ENCODE measurements around the gene PRCC.

PRCC gene

DNA sequence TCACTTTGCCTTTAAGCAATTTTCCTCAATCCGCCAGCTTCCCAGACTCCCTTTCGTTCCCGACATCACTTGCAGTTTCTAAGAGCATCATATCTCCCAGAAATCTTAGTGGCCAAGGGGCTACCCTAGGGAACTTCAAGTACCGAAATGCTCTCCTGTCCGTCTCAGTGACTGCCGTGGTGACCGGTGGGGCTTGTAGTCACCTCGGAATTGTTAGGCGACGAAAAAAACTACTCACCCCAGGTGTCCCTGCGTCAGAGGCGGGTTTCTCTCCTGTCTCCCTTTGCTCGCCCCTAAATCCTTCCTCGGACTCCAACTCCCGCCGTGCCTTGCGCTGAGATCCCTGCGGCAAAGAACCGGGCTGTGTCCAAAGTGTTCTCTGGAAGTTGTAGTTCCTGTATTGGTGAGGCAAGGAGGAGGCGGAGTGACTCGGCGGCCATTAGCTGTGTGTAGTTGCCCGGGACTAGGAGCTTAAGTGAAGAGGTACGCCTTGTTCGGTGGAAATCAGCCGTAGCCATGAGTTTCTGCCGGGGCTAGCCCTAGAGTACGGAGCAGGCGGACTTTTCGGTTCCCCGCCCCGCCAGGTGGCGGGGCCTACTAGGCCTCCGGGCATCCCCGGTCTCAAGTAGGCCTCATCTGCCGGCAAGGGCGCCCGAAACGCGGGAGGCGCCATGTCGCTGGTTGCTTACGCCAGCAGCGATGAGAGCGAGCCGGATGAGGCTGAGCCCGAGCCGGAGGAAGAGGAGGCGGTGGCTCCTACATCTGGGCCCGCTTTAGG is at the start of gene PRCC:
PRCC (plus strand) TSS at position 435 of the 778 bp plus-strand sequence; CDS start at position 672, 237 bp downstream.
- peak; percentile 99 for DNase-seq (ENCODE audit: low read depth, low spot score)

- no peak for DNase-seq (ENCODE audit: low read depth, low spot score)
Measured at GRCh38 chr1:156721131-156721530, 46.2 kb upstream of the PRCC start.

DNA sequence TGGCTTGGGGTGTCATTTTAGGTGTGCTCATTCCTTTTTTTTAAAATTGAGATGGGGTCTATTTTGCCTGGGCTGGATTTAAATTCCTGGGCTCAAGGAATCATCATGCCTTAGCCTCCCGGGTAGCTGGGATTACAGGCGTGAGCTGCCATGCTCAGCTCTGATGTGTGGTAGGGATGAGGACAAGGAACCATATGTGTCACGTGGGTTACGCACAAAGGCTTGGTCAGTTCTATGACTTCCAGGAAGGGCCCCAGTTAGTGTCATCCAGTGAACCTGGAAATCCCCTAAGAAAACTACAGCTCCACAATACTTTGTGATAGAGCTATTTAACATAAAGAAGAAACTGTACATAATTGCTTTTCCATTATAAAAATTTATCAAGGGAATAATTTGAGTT is 45.8 kb upstream of the PRCC start:
- DNase-seq (ENCODE audit: low read depth, low spot score): no peak

DNA sequence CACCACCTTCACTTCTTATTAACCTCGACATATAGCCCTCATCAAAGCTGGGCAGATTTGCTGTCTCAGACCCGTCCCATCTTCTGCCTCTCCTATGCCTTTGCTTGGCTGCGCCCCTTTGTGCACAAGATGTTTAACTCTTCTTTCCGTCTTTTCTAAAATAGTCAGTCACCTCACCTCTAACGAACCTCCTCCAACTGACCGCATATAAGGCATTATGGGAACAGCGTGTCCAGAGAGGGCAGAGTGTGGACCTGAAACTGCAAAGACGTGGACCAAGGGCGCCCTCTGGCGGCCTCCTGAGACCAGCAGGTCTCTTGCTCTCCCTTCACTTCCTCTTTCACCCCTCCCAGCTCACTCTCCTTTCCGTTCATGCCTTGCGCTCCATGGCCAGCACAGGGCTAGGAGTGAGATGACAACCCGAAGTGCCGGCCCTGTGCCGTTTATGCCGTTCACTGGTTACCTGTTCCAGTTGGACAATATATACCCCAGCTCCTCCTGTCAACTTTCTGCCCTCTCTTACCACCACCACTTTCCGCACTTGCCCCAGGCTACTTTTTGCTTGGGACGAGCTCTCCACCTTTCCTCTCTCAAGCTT is 41.6 kb upstream of the PRCC start:
- no peak for DNase-seq (ENCODE audit: low read depth, low spot score)

- DNase-seq (ENCODE audit: low read depth, low spot score): no peak
Measured at GRCh38 chr1:156726549-156727226, 40.6 kb upstream of the PRCC start.

DNA sequence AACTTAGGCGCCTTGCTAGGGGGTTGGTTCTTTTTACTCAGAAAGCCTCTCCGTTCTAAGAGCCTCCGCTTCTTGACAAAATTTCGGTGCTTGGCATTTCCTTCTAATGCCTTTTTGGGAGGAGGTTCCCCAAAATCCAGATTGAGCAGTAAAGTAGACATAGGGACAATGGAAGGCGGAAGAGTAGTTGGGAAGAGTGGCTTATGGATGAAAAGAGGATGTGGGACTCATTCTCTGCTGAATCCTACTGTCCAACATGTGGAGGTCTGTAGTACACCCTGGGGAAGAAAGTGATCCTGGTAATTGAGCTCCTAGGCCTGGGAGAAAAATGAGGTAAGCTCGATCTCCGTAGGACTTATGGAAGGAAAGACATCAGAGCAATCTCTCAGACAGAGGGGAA is 39.8 kb upstream of the PRCC start:
- no peak for DNase-seq (ENCODE audit: low read depth, low spot score)

DNA sequence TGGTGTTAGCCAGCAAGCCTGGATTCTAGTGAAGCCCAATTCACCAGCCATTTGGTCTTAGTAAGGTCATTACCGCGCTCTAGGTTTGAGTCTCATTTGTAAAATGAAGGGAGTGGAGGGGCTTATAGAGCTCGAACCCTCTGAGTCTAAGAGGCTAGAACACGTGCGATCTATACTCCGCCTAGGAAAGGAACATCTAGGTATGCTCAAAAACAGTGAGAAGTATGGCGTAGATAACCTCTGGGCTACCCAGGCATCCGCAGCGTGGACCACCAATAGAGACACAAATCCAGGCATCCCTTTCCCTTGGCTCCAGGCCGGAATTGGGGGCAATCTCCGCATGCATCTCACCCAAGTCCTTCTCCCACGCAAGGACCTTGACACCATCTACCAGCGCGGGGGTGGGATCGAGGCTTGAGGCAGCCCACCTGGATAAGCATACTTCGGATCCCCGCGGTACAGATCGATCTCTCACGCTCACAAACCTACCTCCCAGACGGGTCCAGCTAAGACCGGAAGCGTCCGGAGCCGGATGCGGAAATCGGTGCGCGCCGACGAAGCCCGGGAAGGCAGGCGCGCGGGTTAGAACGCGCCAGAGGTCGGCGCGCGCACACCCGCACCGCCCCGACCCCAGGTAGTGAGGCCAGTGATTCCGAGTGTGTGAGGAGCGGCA is 39.3 kb upstream of the PRCC start, which contains the start of gene METTL25B:
METTL25B (plus strand) TSS at position 544 of the 673 bp plus-strand sequence. CDS start 636 bp downstream, outside the sequence.
- DNase-seq (ENCODE audit: low read depth, low spot score): no peak

DNA sequence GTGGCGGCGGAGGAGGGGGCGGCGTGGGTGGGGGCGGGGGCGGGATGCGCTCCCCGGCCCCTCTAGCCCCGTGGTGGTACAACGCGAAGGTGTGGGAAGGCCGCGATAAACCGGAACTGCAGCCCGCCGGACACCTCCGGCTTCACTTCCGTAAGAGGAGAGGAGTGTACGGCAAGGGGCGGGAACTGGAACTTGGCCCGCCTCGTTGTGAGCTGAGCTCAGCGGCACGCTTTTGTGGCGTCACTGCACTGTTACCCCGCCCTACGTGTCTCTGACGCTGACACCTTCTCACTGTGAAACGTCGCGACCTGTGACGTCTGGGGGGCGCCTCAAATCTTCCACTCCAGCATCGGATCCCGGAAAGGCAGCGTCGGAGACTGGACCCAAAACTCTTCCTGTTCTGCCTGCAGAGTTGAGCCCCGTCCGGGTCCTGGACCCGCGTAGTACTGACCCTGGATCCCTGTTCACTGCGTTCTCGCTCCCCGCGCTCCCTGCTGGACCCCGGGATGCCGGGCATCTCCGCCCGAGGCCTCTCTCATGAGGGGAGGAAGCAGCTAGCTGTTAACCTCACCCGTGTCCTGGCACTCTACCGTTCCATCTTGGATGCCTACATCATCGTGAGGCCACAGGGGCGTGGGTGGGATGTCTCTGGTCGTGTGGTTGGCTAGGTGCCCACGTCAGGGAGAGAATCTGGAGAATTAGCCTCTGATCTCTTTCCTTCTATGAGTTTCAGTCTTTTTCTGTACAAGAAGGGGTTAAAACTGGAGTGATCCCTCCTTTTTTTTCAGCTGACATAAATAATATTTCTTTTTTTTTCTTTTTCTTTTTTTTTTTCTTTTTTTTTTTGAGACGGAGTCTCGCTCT is 38.5 kb upstream of the PRCC start, which contains the start of gene ISG20L2:
ISG20L2 (minus strand) TSS at position 168 of the 864 bp plus-strand sequence. CDS start 1,114 bp downstream, outside the sequence.
- peak; percentile 93 for DNase-seq (ENCODE audit: low read depth, low spot score)

DNA sequence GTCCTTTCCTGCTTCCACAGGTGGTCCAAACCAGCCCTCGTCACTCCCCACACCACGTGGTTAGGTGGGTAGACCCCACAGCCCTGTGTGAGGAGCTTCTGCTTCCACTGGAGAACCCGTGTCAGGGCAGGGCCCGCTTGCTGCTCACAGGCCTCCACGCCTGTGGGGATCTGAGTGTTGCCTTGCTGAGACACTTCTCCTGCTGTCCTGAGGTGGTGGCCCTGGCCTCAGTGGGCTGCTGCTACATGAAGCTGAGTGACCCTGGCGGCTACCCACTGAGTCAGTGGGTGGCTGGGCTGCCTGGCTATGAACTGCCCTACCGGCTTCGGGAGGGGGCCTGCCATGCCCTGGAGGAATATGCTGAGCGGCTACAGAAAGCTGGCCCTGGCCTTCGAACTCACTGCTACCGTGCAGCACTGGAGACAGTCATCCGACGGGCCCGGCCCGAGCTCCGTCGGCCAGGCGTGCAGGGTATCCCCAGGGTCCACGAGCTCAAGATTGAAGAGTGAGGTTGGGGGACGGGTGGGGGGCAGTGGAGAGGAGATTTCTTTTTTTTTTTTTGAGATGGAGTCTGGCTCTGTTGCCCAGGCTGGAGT is 33.2 kb upstream of the PRCC start:
- DNase-seq (ENCODE audit: low read depth, low spot score): no peak

DNA sequence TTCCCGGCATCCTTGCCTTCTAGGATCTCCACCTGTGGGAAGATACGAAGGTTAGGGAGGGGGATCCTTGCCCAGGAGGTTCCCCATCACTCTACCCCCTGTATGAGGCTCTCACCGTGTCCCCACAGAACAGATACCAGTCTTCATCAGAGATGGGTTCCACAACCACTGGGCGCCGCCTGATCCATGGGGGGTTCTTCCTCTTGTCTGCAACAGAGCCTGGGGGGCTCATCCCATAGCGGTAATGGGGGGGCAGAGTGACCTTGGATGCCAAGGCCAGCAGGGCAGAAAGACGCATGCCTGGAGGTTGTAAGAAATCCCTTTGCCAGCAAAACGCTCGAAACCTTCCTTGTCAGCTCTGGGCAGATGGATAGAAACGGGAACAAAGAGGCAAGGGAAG is 28.9 kb upstream of the PRCC start:
- DNase-seq (ENCODE audit: low read depth, low spot score): no peak

DNA sequence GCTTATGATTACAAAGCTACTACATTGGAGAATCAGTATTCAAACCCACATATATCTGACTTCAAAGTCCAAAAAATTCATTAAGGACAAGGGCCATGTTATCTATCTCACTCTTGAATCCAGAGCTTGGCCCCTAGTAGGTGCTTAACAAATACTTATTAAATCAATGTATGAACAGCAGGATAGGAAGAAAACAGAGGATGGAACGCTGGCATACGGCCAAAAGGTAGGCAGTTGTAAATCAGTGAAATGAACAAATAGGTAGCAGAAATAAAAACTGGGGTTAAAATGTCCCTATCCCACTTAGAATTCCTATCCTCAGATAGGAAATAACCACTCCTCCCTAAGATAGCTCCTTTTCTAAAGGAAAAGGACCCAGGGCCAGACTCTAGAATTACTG is 28.4 kb upstream of the PRCC start:
- no peak for DNase-seq (ENCODE audit: low read depth, low spot score)

DNA sequence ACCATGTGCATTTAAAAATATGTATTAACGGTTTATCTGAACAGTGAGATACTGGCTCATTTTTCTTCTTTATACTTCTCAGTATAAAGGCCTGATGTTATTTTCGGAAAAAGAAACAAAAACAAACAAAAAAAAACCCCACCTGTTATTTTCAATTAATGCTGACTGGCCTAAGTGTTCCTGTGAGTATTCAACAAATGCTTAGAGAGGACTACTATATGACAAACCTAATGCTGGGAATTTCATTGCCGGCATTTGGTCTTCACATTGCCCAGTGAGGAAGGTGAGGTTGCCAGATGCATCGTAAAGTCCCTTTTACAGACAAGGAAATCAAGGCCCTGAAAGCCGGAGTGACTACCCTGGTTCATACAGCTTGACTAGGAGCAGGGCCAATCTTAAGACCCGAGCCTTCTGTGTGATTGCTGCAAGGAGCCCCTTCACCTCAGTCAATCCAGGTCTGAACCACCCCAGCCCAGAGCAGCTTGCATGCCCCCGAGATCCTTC is 27.0 kb upstream of the PRCC start:
- DNase-seq (ENCODE audit: low read depth, low spot score): no peak

DNA sequence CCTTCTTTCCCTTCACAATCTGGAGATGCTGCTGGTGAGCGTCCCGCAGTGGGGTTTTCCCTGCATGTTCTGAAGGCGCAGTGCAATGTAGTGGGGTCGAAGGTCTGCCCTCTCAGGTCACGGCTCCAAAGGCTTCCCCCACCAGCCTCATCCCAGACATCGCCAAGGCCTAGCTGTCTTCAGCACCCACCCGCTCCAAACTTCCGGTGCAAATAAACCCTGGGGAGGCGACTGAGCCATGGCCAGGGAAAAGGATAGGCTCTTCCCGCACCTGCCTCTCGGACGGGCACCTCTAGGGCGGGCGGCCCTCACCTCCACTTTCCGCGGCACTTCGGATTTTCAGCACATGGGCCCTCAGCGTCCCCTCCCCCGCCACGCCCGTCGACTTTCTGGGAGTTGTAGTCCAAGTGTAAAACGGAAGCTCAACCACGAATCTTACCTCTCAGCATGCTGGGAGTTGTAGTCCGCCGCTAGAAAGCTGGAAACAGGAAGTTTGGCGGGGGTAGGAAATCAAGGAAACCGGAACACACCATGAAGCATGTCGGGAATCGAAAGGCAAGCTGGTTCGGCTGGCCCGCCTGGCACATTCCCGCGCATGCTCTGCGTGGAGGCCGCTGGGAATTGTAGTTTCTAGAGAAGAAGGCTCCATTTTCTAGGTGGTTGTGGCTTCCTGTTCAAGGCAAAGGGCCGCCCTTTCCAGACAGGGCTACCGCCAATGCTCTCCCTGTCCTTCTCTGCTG is 26.4 kb upstream of the PRCC start, which contains the start of gene MRPL24:
MRPL24 (minus strand) TSS at position 348 of the 740 bp plus-strand sequence. CDS start 2,384 bp downstream, outside the sequence.
- peak; percentile 97 for DNase-seq (ENCODE audit: low read depth, low spot score)

DNA sequence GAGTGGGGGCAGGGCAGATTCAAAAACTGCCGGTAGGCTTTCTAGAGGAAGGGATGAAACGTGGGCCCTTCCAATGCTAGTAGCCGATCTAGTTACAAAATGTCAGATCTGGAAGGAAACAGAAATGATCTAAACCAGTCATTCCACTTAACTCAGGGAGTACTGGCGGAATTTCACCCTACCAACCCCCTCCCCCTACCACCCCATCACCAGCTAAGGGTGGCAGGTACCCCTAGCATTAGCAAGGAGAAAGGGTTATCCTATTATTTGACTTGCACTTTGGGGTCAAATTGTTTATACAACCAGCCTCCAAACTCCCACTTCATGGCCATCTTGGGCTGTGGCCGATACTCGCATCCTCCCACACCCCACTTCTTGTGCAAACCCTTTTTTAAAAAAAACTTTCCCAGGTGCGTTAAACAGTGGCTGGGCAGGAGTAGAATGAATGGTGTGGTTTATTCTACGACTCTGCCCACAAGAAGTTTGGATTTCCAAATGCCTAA is 25.8 kb upstream of the PRCC start:
- no peak for DNase-seq (ENCODE audit: low read depth, low spot score)

GRCh38 chr1:156742017-156742416 is 25.3 kb upstream of the PRCC start:
- DNase-seq (ENCODE audit: low read depth, low spot score): no peak

DNA sequence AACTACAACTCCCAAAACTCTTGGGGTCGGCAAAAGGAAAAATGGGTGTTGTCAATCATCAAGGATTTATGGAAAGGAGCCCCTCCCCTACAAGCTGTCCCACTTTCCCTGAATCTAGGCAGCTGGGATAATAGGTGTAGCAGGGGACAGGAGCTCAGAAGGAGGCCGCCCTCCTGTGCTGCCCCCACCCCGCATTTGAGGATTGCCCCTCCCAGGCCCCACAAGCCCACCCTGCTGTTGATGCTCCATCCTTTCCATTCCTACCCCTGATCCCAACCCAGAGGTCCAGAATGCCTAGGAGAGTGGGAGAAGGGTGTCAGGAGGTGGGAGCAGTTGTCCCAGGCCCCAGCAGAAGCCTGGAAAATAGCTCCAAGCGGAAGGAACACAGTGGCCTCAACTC is 24.5 kb upstream of the PRCC start:
- DNase-seq (ENCODE audit: low read depth, low spot score): no peak

- no peak for DNase-seq (ENCODE audit: low read depth, low spot score)
Measured at GRCh38 chr1:156743367-156744302, 23.7 kb upstream of the PRCC start.

DNA sequence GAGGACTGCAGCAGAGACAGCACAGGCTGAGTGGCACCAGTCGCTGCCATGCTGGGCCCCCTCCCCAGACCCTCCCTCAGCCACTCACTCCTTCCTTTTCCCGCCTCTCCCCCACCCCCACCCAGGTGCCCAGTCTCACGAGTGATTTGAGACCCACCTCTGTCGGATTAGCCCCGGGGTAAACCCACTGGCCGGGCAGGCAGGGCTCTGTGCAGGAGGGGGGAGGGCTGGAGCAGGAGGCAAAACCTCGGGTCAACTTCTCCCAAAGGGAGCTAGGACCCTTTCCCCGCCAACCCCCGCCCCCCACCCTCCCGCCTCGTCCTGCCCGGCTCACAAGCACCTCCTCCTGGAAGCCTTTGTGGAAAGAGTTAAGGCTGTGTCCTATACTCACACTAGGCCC is 23.0 kb upstream of the PRCC start:
- no peak for DNase-seq (ENCODE audit: low read depth, low spot score)
